IMR-90 (cell line): ENCODE measurements around the gene NFKB1. TPM values are rescaled to one million over a fixed set of nuclear protein-coding genes. Genes with fewer than 3 reads are reported as not detected.

Experiments used
- ATAC-seq: fragments of 200-7000 bp; cut with Tn5 transposase; 2 replicates; pipeline ENCODE4 v1.9.1; 2020; ENCODE audit warnings: low read depth, mild to moderate bottlenecking, moderate library complexity
- BruUV-seq: library from RNA; stranded (reverse); fragments of 400-500 nt; replicated peaks from 2 replicates; lab custom pipeline; 2021; lab: Mats Ljungman, UMichigan
- CTCF ChIA-PET: fragments of 300-600 bp; formaldehyde crosslinking; extraction: SDS; loops from one replicate; lab custom pipeline; 2021; ENCODE audit warnings: antibody characterized with exemption; lab: Yijun Ruan, JAX
- POLR2A ChIA-PET: fragments of 300-600 bp; sonication (Branson Sonifier 250); formaldehyde crosslinking; loops from one replicate; lab custom pipeline; 2022; ENCODE audit warnings: antibody characterized with exemption; ENCODE audit not compliant: unreplicated experiment; lab: Charles Lee
- DNase-seq: peaks from one replicate; pipeline ENCODE4 v3.0.0; 2013
- H2AFZ ChIP-seq: replicated peaks from 2 replicates; pipeline ENCODE3; 2013; ENCODE audit warnings: low read length, mild to moderate bottlenecking; ENCODE audit not compliant: poor library complexity
- H2AK5ac ChIP-seq: 2 replicates; pipeline ENCODE4 v1.6.1; 2013; ENCODE audit warnings: low read depth, low read length, inconsistent platforms
- H2AK9ac ChIP-seq: replicated peaks from 2 replicates; pipeline ENCODE3; 2013; ENCODE audit warnings: mild to moderate bottlenecking, low read depth, low read length, moderate library complexity; ENCODE audit not compliant: poor library complexity
- H2BK120ac ChIP-seq: 2 replicates; pipeline ENCODE4 v1.6.1; 2013; ENCODE audit warnings: low read depth, low read length, inconsistent platforms
- H2BK15ac ChIP-seq: 3 replicates; pipeline ENCODE4 v1.6.1; 2013; ENCODE audit warnings: low read depth, low read length, inconsistent platforms
- H2BK20ac ChIP-seq: 2 replicates; pipeline ENCODE4 v1.6.1; 2013; ENCODE audit warnings: low read depth, mild to moderate bottlenecking, inconsistent platforms, low read length, moderate library complexity
- H2BK5ac ChIP-seq: 2 replicates; pipeline ENCODE4 v1.6.1; 2013; ENCODE audit warnings: mild to moderate bottlenecking, low read depth, low read length, inconsistent platforms; ENCODE audit not compliant: poor library complexity, severe bottlenecking
- H3K14ac ChIP-seq: replicated peaks from 2 replicates; pipeline ENCODE4 v1.6.1; 2013; ENCODE audit warnings: low read depth, low read length, inconsistent platforms
- H3K18ac ChIP-seq: 2 replicates; pipeline ENCODE4 v1.6.1; 2013; ENCODE audit warnings: low read depth, low read length, control low read depth
- H3K23ac ChIP-seq: 2 replicates; pipeline ENCODE4 v1.6.1; 2013; ENCODE audit warnings: low read depth, low read length, inconsistent platforms
- H3K27ac ChIP-seq: 2 replicates; pipeline ENCODE4 v1.5.1; 2013; ENCODE audit warnings: mild to moderate bottlenecking, control low read depth, low read length; ENCODE audit not compliant: insufficient read depth
- H3K27me3 ChIP-seq: 2 replicates; pipeline ENCODE4 v1.6.1; 2013; ENCODE audit warnings: low read length; ENCODE audit not compliant: control insufficient read depth, insufficient read depth
- H3K36me3 ChIP-seq: 2 replicates; pipeline ENCODE4 v1.6.1; 2013; ENCODE audit warnings: low read length, mixed read lengths; ENCODE audit not compliant: control insufficient read depth, insufficient read depth
- H3K4ac ChIP-seq: 2 replicates; pipeline ENCODE4 v1.6.1; 2013; ENCODE audit warnings: low read depth, low read length, inconsistent platforms
- H3K4me1 ChIP-seq: 2 replicates; pipeline ENCODE4 v1.6.1; 2013; ENCODE audit warnings: low read length, mixed read lengths; ENCODE audit not compliant: control insufficient read depth, insufficient read depth
- H3K4me2 ChIP-seq: 2 replicates; pipeline ENCODE4 v1.6.1; 2013; ENCODE audit warnings: low read depth, mild to moderate bottlenecking, control low read depth, low read length, moderate library complexity
- H3K4me3 ChIP-seq: 2 replicates; pipeline ENCODE4 v1.5.1; 2013; ENCODE audit warnings: low read depth, mild to moderate bottlenecking, control low read depth, low read length, moderate library complexity; ENCODE audit not compliant: insufficient read depth
- H3K56ac ChIP-seq: 2 replicates; pipeline ENCODE4 v1.6.1; 2013; ENCODE audit warnings: low read length, inconsistent platforms; ENCODE audit not compliant: insufficient read depth; ENCODE audit errors: extremely low read depth
- H3K79me1 ChIP-seq, 2 experiments: 2 replicates each; pipeline ENCODE4 v1.6.1; 2013; ENCODE audit warnings: low read length in 2 of 2, inconsistent platforms in 1 of 2, low read depth in 1 of 2
- H3K9ac ChIP-seq: 2 replicates; pipeline ENCODE4 v1.6.1; 2013; ENCODE audit warnings: low read depth, low read length, control low read depth
- H3K9me1 ChIP-seq: 2 replicates; pipeline ENCODE4 v1.6.1; 2013; ENCODE audit warnings: low read length, inconsistent platforms; ENCODE audit not compliant: insufficient read depth
- H3K9me3 ChIP-seq: 2 replicates; pipeline ENCODE4 v1.6.1; 2013; ENCODE audit warnings: low read length; ENCODE audit not compliant: control insufficient read depth, insufficient read depth
- H4K20me1 ChIP-seq: 2 replicates; pipeline ENCODE4 v1.6.1; 2013; ENCODE audit warnings: low read length, inconsistent platforms; ENCODE audit not compliant: insufficient read depth
- H4K5ac ChIP-seq: 2 replicates; pipeline ENCODE4 v1.6.1; 2013; ENCODE audit warnings: mild to moderate bottlenecking, low read depth, low read length, control low read depth
- H4K8ac ChIP-seq, 2 experiments: 2 replicates each; pipeline ENCODE4 v1.6.1; 2013; ENCODE audit warnings: low read depth in 2 of 2, low read length in 2 of 2, control low read depth in 1 of 2, inconsistent platforms in 1 of 2
- H4K91ac ChIP-seq: 2 replicates; pipeline ENCODE4 v1.6.1; 2013; ENCODE audit warnings: low read depth, low read length, inconsistent platforms; ENCODE audit not compliant: insufficient read depth
- BHLHE40 ChIP-seq: fragments of 150-350 bp; IDR thresholded peaks from 2 replicates; pipeline ENCODE4 v1.6.1; 2016; ENCODE audit warnings: mild to moderate bottlenecking, low read depth, low read length
- CEBPB ChIP-seq: IDR thresholded peaks from 2 replicates; pipeline ENCODE4 v1.6.1; 2012; ENCODE audit warnings: low read depth, low read length, improper control_type of control experiment
- CHD1 ChIP-seq: IDR thresholded peaks from 2 replicates; pipeline ENCODE4 v1.6.1; 2012; ENCODE audit warnings: low read depth, low read length, improper control_type of control experiment
- CTCF ChIP-seq: conservative IDR thresholded peaks from 2 replicates; pipeline ENCODE4 v1.5.1; 2012; ENCODE audit warnings: mild to moderate bottlenecking, low read depth, low read length, improper control_type of control experiment
- ELK1 ChIP-seq: fragments of 150-350 bp; IDR thresholded peaks from 2 replicates; pipeline ENCODE4 v1.6.1; 2016; ENCODE audit warnings: low read depth, mild to moderate bottlenecking, low read length, moderate library complexity, borderline replicate concordance
- FOS ChIP-seq: fragments of 150-350 bp; IDR thresholded peaks from 2 replicates; pipeline ENCODE4 v1.6.1; 2016; ENCODE audit warnings: low read depth, low read length
- MAFK ChIP-seq: IDR thresholded peaks from 2 replicates; pipeline ENCODE4 v1.6.1; 2012; ENCODE audit warnings: low read depth, low read length, improper control_type of control experiment
- MAZ ChIP-seq: IDR thresholded peaks from 2 replicates; pipeline ENCODE4 v1.6.1; 2012; ENCODE audit warnings: low read depth, mild to moderate bottlenecking, low read length, improper control_type of control experiment, moderate library complexity, borderline replicate concordance
- MXI1 ChIP-seq: IDR thresholded peaks from 2 replicates; pipeline ENCODE4 v1.6.1; 2012; ENCODE audit warnings: low read depth, mild to moderate bottlenecking, low read length, moderate library complexity, borderline replicate concordance
- NFE2L2 ChIP-seq: fragments of 150-350 bp; IDR thresholded peaks from 2 replicates; pipeline ENCODE4 v1.6.1; 2016; ENCODE audit warnings: low read depth, mild to moderate bottlenecking, low read length
- POLR2A ChIP-seq: IDR thresholded peaks from 2 replicates; pipeline ENCODE4 v1.6.1; 2012; ENCODE audit warnings: mild to moderate bottlenecking, low read depth, low read length
- RAD21 ChIP-seq: IDR thresholded peaks from 2 replicates; pipeline ENCODE4 v1.6.1; 2012; ENCODE audit warnings: low read length, improper control_type of control experiment
- RCOR1 ChIP-seq: IDR thresholded peaks from 2 replicates; pipeline ENCODE4 v1.6.1; 2012; ENCODE audit warnings: mild to moderate bottlenecking, low read length, improper control_type of control experiment; ENCODE audit not compliant: insufficient replicate concordance
- RFX5 ChIP-seq: IDR thresholded peaks from 2 replicates; pipeline ENCODE4 v1.8.0; 2012; ENCODE audit warnings: low read depth, mild to moderate bottlenecking, low read length, moderate library complexity
- SMC3 ChIP-seq: fragments of 150-350 bp; IDR thresholded peaks from 2 replicates; pipeline ENCODE4 v1.6.1; 2016; ENCODE audit warnings: low read depth, mild to moderate bottlenecking, antibody characterized with exemption, low read length, moderate library complexity
- USF2 ChIP-seq: fragments of 150-350 bp; IDR thresholded peaks from 2 replicates; pipeline ENCODE4 v1.6.1; 2017; ENCODE audit warnings: mild to moderate bottlenecking, antibody characterized with exemption, low read length, low read depth
- WGBS, 2 experiments: methylation state at CpG; one replicate each; pipeline versions ENCODE4 v1.1.5 to v1.1.7; 2013; ENCODE audit warnings: missing lambda C conversion rate in 2 of 2; ENCODE audit not compliant: insufficient read length in 1 of 2; ENCODE audit errors: extremely low coverage in 2 of 2; 5-methylcytosine and 5-hydroxymethylcytosine counted together
- dilution Hi-C: fragments of 300-500 bp; cut with HindIII; formaldehyde crosslinking; loops from one replicate; pipeline ENCODE4 v1.14.3; 2018; ENCODE audit warnings: low sequenced_read_pairs; ENCODE audit not compliant: unreplicated experiment
- in situ Hi-C: fragments of 300-500 bp; cut with MboI; formaldehyde crosslinking; loops from 3 replicates; pipeline ENCODE4 v1.14.3; 2019; ENCODE audit warnings: low sequenced_read_pairs, inconsistent platforms, mixed read lengths
- intact Hi-C: fragments of 100-400 bp; cut with micrococcal nuclease; formaldehyde crosslinking; loops from 2 replicates; pipeline ENCODE4 v1.10.0; 2022
- polyA plus RNA-seq, 3 experiments: library from polyadenylated mRNA; depleted of rRNA; stranded (reverse); fragments of >200 nt; gene quantifications; 2 replicates each; pipeline ENCODE4 v1.2.3, GENCODE V29; 2012; ENCODE audit warnings: low replicate concordance in 1 of 3
- total RNA-seq: library from RNA; depleted of rRNA; stranded (reverse); fragments of >200 nt; gene quantifications from 2 replicates; pipeline ENCODE4 v1.2.3, GENCODE V29; 2012

The NFKB1 gene
- total and polyA plus RNA-seq, 2 of the 4 experiments (the other 2 are of a cell fraction) = 19.8 to 24.6 TPM

GRCh38 chr4:102578819-102579218 is 77.7 kb downstream of the NFKB1 start:
- intact Hi-C loops = no loop called here

More at GRCh38 chr4:102578819-102579218, 77.7 kb downstream of the NFKB1 start:
- H3K56ac ChIP-seq = no peak overlapping the region
- no peaks in the 10 kb centered on the region for H3K9me3 ChIP-seq
- no TSS peak for BruUV-seq
- no peak overlapping the region for H4K8ac ChIP-seq
- no peak for TF ChIP-seq POLR2A
- TF ChIP-seq ELK1 = no peak
- no peak for TF ChIP-seq MAFK
- TF ChIP-seq CHD1 = no peak
- TF ChIP-seq MAZ = no peak
- no peak for TF ChIP-seq MXI1
- TF ChIP-seq FOS = no peak
- TF ChIP-seq RFX5 = no peak
- TF ChIP-seq RCOR1 = no peak
- TF ChIP-seq BHLHE40 = no peak
- no peak for TF ChIP-seq CTCF
- no peak for TF ChIP-seq USF2
- TF ChIP-seq CEBPB = no peak
- TF ChIP-seq NFE2L2 = no peak
- TF ChIP-seq RAD21 = no peak
- no peak for TF ChIP-seq SMC3
- H2BK20ac ChIP-seq = no peak overlapping the region
- H2BK120ac ChIP-seq = no peak overlapping the region
- H3K23ac ChIP-seq = no peak overlapping the region
- H3K14ac ChIP-seq = no peak overlapping the region
- dilution Hi-C loops (no loop called here), in situ Hi-C loops (no loop called here)
- no peak overlapping the region for H3K4me3 ChIP-seq
- 60% methylated on average over 3 of the region's 8 CpGs; no CpG with 5 or more reads in 1 of the 2 experiments for WGBS, 2 experiments
- H4K20me1 ChIP-seq = no peaks in the 10 kb centered on the region
- no peak overlapping the region for H4K5ac ChIP-seq
- no peak overlapping the region for H4K91ac ChIP-seq
- ChIA-PET POLR2A (no interaction called here), CTCF (interaction anchor here (0.5 kb wide), 1 partner anchor 130 kb away, joined by 3 read pairs; no protein-coding TSS in a partner anchor)
- no peak overlapping the region for H3K18ac ChIP-seq
- no peak overlapping the region for H3K4ac ChIP-seq
- H3K27me3 ChIP-seq = no peaks in the 10 kb centered on the region
- H2BK5ac ChIP-seq = no peak overlapping the region
- H3K4me2 ChIP-seq = no peak overlapping the region
- H3K4me1 ChIP-seq = no peaks in the 10 kb centered on the region
- no peak overlapping the region for H2AFZ ChIP-seq
- H3K36me3 ChIP-seq = peaks cover 22% of the 10 kb centered on the region
- no peak for DNase-seq
- H3K9ac ChIP-seq = no peak overlapping the region
- no peak overlapping the region for H2AK9ac ChIP-seq
- H3K9me1 ChIP-seq = peaks cover 3% of the 10 kb centered on the region; the same call in 1 of the 2 replicates
- no peak overlapping the region for H2AK5ac ChIP-seq
- H2BK15ac ChIP-seq = no peak overlapping the region
- H3K27ac ChIP-seq = no peak overlapping the region
- no peak for ATAC-seq
- peaks cover 10 to 14% of the 10 kb centered on the region in 2 experiments; a peak in 1 of 4 replicates for H3K79me1 ChIP-seq
